ENCODE results near the gene CLEC4D.
"Not testable (repeated sequence)": the region's sequence is repeated elsewhere in the genome, so short reads cannot be mapped to it uniquely, and the experiment has no call there.

The CLEC4D gene

GRCh38 chr12:8549381-8549780, 36.1 kb downstream of the CLEC4D start:
- FAIRE-seq = no peak
- no peak for TF ChIP-seq POLR2A (IDR thresholded peaks at IDR 0.05; ENCODE audit: low read depth, low read length)

GRCh38 chr12:8553088-8553627, 39.9 kb downstream of the CLEC4D start:
- DNase-seq (ENCODE audit: insufficient read length, low spot score) = no peak
- TF ChIP-seq POLR2A (IDR thresholded peaks at IDR 0.05; ENCODE audit: low read depth, low read length) = no peak
- FAIRE-seq = no peak

More at GRCh38 chr12:8549381-8549780, 36.1 kb downstream of the CLEC4D start:
- DNase-seq (ENCODE audit: insufficient read length, low spot score) = no peak

- no peak for TF ChIP-seq POLR2A (IDR thresholded peaks at IDR 0.05; ENCODE audit: low read depth, low read length)
- DNase-seq (ENCODE audit: insufficient read length, low spot score) (no peak), FAIRE-seq (no peak)
Observed at GRCh38 chr12:8554451-8555195, 41.3 kb downstream of the CLEC4D start.

GRCh38 chr12:8556531-8557097, 43.3 kb downstream of the CLEC4D start:
- FAIRE-seq = no peak
- no peak for TF ChIP-seq POLR2A (IDR thresholded peaks at IDR 0.05; ENCODE audit: low read depth, low read length)
- DNase-seq (ENCODE audit: insufficient read length, low spot score) = no peak

- no peak for DNase-seq (ENCODE audit: insufficient read length, low spot score)
- no peak for FAIRE-seq
- TF ChIP-seq POLR2A (IDR thresholded peaks at IDR 0.05; ENCODE audit: low read depth, low read length) = no peak
Observed at GRCh38 chr12:8559676-8560075, 46.4 kb downstream of the CLEC4D start.

- FAIRE-seq = no peak
- no peak for TF ChIP-seq POLR2A (IDR thresholded peaks at IDR 0.05; ENCODE audit: low read depth, low read length)
- no peak for DNase-seq (ENCODE audit: insufficient read length, low spot score)
Observed at GRCh38 chr12:8561011-8561410, 47.7 kb downstream of the CLEC4D start.

- no peak for TF ChIP-seq POLR2A (IDR thresholded peaks at IDR 0.05; ENCODE audit: low read depth, low read length)
- DNase-seq (ENCODE audit: insufficient read length, low spot score) = no peak
- no peak for FAIRE-seq
Observed at GRCh38 chr12:8562310-8562709, 49.0 kb downstream of the CLEC4D start.

- TF ChIP-seq POLR2A (IDR thresholded peaks at IDR 0.05; ENCODE audit: low read depth, low read length) = no peak
- no peak for FAIRE-seq
- DNase-seq (ENCODE audit: insufficient read length, low spot score) = no peak
Observed at GRCh38 chr12:8563356-8563755, 50.1 kb downstream of the CLEC4D start.

- TF ChIP-seq POLR2A (IDR thresholded peaks at IDR 0.05; ENCODE audit: low read depth, low read length) = no peak
- DNase-seq (ENCODE audit: insufficient read length, low spot score) = no peak
- no peak for FAIRE-seq
Observed at GRCh38 chr12:8564656-8565055, 51.4 kb downstream of the CLEC4D start.

GRCh38 chr12:8566052-8566451, 52.7 kb downstream of the CLEC4D start:
- not testable (repeated sequence) for DNase-seq (ENCODE audit: insufficient read length, low spot score); FAIRE-seq

- no peak for FAIRE-seq
- DNase-seq (ENCODE audit: insufficient read length, low spot score) = no peak
- TF ChIP-seq POLR2A (IDR thresholded peaks at IDR 0.05; ENCODE audit: low read depth, low read length) = no peak
Observed at GRCh38 chr12:8566525-8566924, 53.2 kb downstream of the CLEC4D start.
